ENCODE measurements around the gene DUS2. TPM values are rescaled to one million over a fixed set of nuclear protein-coding genes. Genes with fewer than 3 reads are reported as not detected.

The DUS2 gene
- total and polyA plus RNA-seq, 2 of the 8 experiments (the other 6 are each of a cell fraction or from before 2014, with no cell fraction given) = 17.2 to 27.0 TPM

DNA sequence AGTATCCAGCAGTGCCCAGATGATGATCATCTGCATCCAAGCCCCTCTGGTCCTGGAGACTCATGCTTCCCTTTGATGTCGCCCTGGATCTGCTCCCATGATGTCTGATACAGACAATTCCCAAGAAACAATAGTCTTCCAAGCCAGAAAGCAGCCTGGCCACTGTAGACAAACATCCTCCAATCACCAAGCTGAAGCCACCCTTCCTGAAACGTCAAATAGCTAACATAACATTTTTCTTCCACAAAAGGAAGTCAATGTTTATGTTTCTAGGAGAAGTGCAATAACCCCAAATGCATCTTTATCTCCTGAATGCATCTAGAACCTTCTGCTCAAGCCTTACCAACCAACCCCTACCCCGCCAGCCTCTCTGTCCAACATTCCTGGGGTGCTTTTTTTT, 22.6 kb upstream of the DUS2 start (continued):
- no peak for TF ChIP-seq RNF2 (IDR thresholded peaks at IDR 0.05; ENCODE audit: borderline replicate concordance, low read depth, low read length, missing control alignments, poor library complexity, severe bottlenecking)

All from H1 (cell line).